Fibroblast of skin of abdomen (primary cell): Measurements from ENCODE around the gene REEP5. TPM values are rescaled to one million over a fixed set of nuclear protein-coding genes. Genes with fewer than 3 reads are reported as not detected.
"Not testable (repeated sequence)": the region's sequence is repeated elsewhere in the genome, so short reads cannot be mapped to it uniquely, and the experiment has no call there.

Source experiments
- DNase-seq: peaks from one replicate; pipeline ENCODE4 v3.0.0-alpha.2; 2013
- polyA plus RNA-seq, 2 experiments: library from polyadenylated mRNA; unstranded; fragments of 120-200 nt; gene quantifications; one replicate each; pipeline ENCODE4 v1.2.1, GENCODE V29; 2013; ENCODE audit not compliant: insufficient read length in 2 of 2

Gene REEP5
- 74.2 TPM for polyA plus RNA-seq (2013, experiment 1 of 2; ENCODE audit: insufficient read length)
- 75.2 TPM for polyA plus RNA-seq (2013, experiment 2 of 2; ENCODE audit: insufficient read length)

DNA sequence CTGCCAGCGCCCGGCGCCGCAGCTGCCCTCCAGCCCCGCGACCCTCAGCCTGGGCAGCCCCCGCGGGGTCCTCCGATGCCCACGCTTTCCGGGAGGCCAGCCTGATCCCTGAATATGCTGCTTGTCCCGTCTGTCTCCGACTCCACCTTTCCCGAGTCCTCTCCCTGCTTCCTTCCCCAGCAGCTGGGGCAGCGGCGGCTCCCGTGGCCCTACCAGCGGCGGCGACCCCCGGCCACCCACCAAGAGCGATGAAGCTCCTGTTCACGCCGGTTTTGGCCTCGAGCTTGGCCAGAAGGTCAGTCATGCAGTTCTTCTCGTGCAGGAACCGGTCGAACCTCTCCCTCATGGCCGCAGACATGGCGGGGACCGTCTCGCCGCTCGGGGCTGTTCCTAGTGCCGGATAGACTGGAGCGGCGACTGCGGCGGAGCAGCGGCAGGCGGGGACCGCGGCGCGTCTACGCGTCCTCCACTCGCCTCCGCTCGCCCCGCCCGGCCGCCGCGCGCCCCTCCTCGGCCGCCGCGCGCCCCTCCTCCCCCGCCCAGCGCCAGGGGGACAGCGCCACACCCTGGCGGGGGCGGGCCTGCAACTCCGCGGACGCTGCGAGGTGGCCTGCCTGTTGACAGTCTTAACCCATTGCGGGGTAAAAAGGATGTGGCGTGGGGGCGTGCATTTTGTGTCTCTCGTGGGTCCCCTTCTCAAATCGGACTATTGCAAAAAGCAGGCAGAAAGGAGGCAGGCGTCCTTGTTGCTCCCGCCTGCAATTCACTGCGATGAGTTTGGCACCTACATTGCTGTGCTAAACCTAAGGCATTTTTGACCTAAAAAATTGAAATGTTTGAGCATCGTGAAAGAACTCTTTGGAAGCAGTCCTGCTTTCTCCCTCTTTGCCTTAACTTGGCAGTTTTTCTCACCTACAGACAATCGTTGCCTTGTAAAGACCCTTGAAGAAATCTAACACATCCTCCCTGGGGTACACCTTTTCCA lies at the start of gene REEP5:
Gene REEP5 (minus strand): TSS at position 395 of the 985 bp plus-strand sequence. CDS start 37 bp downstream, at position 358.
- DNase-seq, result peak; percentile 79

- DNase-seq, result no peak
These were observed 49.2 kb upstream of the REEP5 start for GRCh38 chr5:112971276-112971675.

- peak; percentile 4 for DNase-seq
These were observed 46.5 kb upstream of the REEP5 start for GRCh38 chr5:112968411-112969106.

DNA sequence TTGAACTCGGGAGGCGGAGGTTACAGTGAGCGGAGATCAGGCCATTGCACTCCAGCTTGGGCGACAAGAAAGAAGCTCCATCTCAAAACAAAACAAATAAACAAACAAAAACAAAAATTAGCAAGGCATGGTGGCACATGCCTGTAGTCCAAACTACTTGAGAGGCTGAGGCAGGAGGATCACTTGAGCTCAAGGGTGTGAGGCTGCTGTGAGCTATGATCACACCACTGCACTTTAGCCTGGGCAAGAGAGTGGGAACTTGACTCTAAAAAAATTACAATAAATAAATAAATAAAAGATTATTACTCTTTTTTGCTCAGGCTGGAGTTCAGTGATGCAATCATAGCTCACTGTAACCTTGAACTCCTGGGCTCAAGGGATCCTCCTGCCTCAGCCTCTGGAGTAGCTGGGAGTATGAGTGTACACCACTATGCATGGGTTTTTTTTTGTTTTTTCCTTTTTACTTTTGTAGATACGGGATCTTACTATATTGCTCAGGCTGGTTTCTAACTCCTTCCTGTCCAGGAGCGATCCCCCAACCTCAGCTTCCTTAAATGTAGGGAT lies 45.6 kb upstream of the REEP5 start:
- DNase-seq, result no peak

- no peak for DNase-seq
These were observed 43.8 kb upstream of the REEP5 start for GRCh38 chr5:112965733-112966306.

- not testable (repeated sequence) for DNase-seq
These were observed 41.3 kb upstream of the REEP5 start for GRCh38 chr5:112963374-112963733.

DNA sequence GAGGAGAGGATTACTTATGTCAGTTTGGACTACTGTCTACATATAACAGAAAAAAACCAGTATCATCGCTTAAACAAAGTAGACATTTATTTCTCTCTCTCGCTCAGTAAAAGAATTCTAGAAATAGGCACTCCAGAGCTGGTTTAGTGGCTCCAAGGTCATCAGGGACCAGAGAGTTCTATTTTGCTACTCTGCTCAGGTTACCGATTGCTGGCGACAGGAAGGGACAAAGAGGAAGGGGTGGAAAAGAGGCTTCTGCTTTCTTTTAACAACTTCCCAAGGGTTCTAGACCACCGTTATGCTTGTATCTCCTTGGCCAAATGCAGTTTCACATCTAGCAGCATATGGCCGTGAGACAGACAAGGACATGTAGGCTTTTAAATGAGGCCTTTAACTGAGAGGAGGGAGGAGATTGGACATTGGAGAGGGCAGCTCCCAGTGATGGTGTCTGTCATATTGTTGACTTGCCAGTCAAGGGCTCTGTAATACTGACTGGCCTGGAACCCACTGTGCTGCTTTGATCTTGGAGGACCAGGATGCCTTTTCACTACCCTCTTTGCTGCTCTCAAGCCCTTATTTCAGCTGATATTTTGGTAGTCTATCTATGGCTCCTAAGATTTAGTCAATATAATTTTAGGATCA lies 39.0 kb upstream of the REEP5 start:
- no peak for DNase-seq

GRCh38 chr5:112960315-112960714 lies 38.3 kb upstream of the REEP5 start:
- no peak for DNase-seq

GRCh38 chr5:112959872-112960271 lies 37.8 kb upstream of the REEP5 start:
- DNase-seq, result peak; percentile 70

DNA sequence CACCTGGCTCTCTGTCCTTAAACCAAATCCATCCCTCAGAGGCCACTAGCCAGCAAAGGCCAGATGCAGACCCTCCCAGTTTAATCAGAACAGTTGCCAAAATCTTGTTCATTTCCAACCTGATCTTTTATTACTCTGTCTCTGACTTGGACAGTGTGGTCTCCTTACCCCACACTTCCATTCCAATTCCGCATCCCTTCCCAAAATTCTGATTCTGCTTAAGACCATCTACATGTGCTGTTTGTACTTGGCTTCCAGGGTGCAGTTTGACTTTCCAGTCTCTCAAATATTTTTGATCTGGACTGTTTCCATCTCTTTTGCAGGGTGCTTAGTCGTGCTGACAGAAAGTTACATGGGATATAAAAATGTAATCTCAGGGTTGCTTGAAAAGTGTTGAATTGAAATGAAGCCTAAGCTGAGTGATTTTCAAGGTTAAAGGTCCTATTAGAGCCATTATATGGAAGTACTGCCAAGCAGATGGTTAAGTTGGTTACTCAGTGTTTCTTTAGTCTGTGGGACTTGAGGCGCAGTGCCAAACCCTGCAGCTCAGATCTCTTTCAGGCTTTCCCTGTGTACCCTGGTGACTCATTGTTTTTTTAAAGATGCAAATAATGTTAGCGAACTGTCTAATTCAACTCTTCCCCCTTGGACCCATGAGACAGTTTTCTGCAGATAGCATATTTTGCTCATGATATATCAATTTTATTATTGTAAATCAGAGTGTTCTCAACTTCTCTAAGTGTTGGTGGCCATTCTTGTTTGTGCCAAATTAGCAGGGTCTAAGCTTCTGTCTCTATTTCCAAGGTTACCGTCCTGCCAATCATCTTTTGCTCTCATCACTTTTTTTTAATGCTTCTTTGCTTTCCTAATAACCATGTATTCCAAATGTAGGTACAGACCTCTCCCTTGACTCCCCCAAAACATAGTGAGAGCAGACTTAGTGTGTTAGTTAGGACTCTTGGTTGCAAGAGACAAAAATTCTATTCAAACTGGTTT lies 36.4 kb upstream of the REEP5 start:
- peak; percentile 94 for DNase-seq

GRCh38 chr5:112957036-112957808 lies 35.2 kb upstream of the REEP5 start:
- no peak for DNase-seq

GRCh38 chr5:112956606-112957005 lies 34.6 kb upstream of the REEP5 start:
- no peak for DNase-seq

- DNase-seq, result no peak
These were observed 29.2 kb upstream of the REEP5 start for GRCh38 chr5:112951124-112951702.

DNA sequence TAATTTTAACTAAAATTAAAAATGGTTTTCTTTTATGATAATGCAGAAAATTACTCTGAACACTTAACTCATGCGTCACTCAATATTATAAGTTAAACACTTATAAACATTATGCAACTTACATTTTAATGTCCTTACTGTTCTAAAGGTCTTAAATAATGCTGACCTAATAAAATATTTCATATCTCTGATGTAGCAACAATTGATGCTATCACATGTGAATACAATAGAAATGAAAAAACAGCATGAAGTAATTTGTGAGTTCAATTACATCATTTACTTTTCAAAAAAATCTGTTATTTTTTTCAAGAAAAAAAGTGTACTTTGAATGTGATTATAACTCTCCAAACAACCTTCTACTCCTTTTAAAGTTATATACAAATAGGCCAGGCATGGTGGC lies 26.4 kb upstream of the REEP5 start:
- no peak for DNase-seq

DNA sequence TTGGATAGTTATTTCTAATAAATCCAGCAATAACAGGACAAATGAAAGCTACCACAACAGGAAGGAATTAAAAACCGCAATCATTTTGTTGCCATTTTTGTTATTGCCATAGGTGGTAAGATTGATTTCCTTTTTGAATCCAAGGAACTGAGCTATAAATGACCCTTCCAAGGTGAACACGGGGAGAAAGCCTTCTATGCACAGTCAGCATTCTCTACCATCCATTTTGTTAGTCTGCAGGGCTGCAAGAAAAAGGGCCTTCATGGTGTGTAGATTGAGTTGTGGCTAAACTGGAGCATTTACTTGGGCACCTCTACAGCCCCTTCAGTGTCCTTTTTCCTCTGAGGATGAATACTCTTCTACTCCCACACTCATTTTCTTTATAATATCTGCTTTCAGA lies 18.6 kb upstream of the REEP5 start:
- DNase-seq, result no peak

DNA sequence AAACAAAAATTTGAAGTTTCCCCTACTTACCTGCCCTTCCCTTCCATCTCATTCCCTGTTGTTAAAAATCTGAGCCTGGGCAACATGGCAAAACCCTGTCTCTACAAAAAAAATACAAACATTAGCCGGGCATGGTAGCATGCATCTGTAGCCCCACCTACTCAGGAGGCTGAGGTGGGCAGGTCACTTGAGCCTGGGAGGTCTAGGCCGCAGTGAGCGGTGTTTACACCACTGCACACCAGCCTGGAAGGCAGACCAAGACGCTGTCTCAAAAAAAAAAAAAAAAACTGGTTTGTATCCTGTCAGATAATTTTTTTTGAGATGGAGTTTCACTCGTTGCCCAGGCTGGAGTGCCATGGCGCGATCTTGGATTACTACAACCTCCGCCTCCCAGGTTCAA lies 16.3 kb upstream of the REEP5 start:
- no peak for DNase-seq

DNA sequence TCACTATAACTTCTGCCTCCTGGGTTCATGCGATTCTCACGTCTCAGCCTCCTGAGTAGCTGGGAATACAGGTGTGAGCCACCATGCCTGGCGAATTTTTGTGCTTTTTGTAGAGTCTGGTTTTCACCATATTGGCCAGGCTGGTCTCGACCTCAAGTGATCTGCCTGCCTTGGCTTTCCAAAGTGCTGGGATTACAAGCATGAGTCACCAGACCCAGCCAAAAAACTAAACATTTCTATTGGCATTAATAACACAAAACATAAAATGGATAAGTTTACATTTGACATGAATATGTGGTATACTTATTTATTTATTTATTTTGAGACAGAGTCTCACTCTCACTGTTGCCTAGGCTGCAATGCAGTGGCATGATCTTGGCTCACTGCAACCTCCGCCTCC lies 13.6 kb upstream of the REEP5 start:
- DNase-seq, result no peak

DNA sequence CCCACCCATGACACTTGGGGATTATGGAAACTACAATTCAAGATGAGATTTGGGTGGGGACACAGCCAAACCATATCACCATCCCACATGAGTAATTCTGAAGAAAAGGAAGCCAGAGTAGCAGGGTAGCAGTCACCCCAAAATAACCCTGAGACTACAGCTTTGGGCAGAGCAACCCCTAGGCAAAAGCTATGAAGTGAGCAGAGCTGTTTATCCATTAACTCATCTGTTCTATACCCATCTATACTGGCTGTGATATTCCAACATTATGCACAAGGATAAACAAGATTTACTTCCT lies 12.3 kb upstream of the REEP5 start:
- DNase-seq, result no peak

DNA sequence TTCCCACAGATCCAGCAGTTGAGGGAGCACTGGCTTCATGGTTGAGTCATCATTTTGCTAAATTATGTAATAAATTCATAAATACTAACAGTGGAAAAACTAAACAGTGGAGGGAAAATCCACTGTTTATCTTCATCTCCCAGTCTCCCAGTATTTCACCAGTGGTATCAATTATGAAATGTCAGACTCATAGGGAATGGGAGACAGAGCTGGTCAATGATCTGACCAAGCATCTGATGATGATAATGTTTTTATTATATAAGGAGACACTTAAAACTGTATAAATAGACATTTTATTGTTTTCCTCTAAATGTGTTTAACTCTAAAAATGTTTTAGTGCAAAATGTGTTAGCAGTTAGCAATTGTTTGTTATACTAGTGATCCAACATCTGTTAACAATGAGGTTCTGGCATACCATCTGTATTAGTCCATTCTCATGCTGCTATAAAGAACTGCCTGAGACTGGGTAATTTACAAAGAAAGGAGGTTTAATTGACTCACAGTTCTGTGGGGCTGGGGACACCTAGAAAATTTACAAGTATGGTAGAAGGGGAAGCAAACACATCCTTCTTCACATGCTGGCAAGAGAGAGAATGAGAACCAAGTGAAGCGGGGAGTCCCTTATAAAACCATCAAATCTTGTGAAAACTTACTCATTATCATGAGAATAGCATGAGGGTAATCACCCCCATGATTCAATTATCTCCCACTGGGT lies 11.8 kb upstream of the REEP5 start:
- peak; percentile 82 for DNase-seq
